Activated naive CD4-positive, alpha-beta T cell treated with anti-CD3 and anti-CD28 coated beads for 36 hours (primary cell): ENCODE results near the gene F8A1. TPM values are rescaled to one million over a fixed set of nuclear protein-coding genes. Genes with fewer than 3 reads are reported as not detected.
"Not testable (repeated sequence)": the region's sequence is repeated elsewhere in the genome, so short reads cannot be mapped to it uniquely, and the experiment has no call there.

Experiments
- CTCF ChIA-PET: fragments of 350-600 bp; sonication (Branson Sonifier 250); formaldehyde crosslinking; loops from one replicate; lab custom pipeline; 2021; ENCODE audit warnings: antibody characterized with exemption; lab: Charles Lee
- DNase-seq: peaks from one replicate; pipeline ENCODE4 v3.0.0-alpha.2; 2020
- H3K27ac Mint-ChIP-seq: one replicate; pipeline ENCODE4 v1.8.0; 2021; ENCODE audit warnings: mild to moderate bottlenecking, mixed read lengths
- H3K27me3 Mint-ChIP-seq: one replicate; pipeline ENCODE4 v1.8.0; 2021; ENCODE audit warnings: low read depth, mixed read lengths
- H3K36me3 Mint-ChIP-seq: one replicate; pipeline ENCODE4 v1.8.0; 2021; ENCODE audit warnings: low read depth, mixed read lengths
- H3K4me1 Mint-ChIP-seq: one replicate; pipeline ENCODE4 v1.8.0; 2021; ENCODE audit warnings: low read depth, mixed read lengths
- H3K4me3 Mint-ChIP-seq: one replicate; pipeline ENCODE4 v1.8.0; 2021; ENCODE audit warnings: mild to moderate bottlenecking, moderate library complexity, mixed read lengths
- H3K9me3 Mint-ChIP-seq: one replicate; pipeline ENCODE4 v1.8.0; 2021; ENCODE audit warnings: mixed read lengths
- intact Hi-C: fragments of 100-400 bp; cut with micrococcal nuclease; formaldehyde crosslinking; loops from one replicate; pipeline ENCODE4 v1.15.1; 2023
- microRNA-seq: library from miRNA; unstranded; fragments of <30 nt; microRNA quantifications from one replicate; pipeline ENCODE4 v1.2.0, GENCODE V29; 2022; ENCODE audit warnings: borderline microRNAs expressed, borderline replicate concordance
- total RNA-seq, 2 experiments: library from RNA; stranded (reverse); gene quantifications; one replicate each; pipeline ENCODE4 v1.2.3, GENCODE V29; 2021

The F8A1 gene
- total RNA-seq, 2 experiments from 2014 or later = 33.7 to 35.0 TPM

DNA sequence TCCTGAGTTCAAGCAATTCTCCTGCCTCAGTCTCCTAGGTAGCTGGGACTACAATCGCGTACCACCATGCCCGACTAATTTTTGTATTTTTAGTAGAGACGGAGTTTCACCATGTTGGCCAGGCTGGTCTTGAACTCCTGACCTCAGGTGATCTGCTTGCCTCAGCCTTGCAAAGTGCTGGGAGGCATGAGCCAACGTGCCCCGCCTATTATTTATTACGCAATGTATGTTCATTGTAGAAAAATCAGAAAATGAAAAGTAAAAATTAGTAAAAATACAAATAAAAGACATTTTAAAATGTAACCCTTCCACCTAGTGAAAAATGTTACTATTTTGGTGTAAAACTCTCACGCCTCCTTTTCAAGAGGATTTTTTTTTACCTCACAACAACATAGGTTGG, 14.2 kb downstream of the F8A1 start:
- CTCF ChIA-PET = interaction anchor here (1.3 kb wide), 1 partner anchor 17 kb away, joined by 5 read pairs; no protein-coding TSS in a partner anchor
- Mint-ChIP-seq H3K9me3 (no peaks in the 10 kb centered on the region), H3K36me3 (no peaks in the 10 kb centered on the region), H3K27me3 (no peaks in the 10 kb centered on the region), H3K27ac (no peak overlapping the region), H3K4me3 (no peak overlapping the region), H3K4me1 (no peaks in the 10 kb centered on the region)
- intact Hi-C loops = no loop called here
- DNase-seq = no peak

- Mint-ChIP-seq H3K36me3 (no peaks in the 10 kb centered on the region), H3K4me3 (no peak overlapping the region), H3K9me3 (no peaks in the 10 kb centered on the region), H3K27ac (no peak overlapping the region), H3K27me3 (no peaks in the 10 kb centered on the region), H3K4me1 (no peaks in the 10 kb centered on the region)
- CTCF ChIA-PET = no interaction called here
- intact Hi-C loops = no loop called here
- no peak for DNase-seq
Observed at GRCh38 chrX:154902408-154902807, 16.3 kb downstream of the F8A1 start.

- Mint-ChIP-seq H3K27ac (no peak overlapping the region), H3K27me3 (peaks cover 2% of the 10 kb centered on the region), H3K4me3 (no peak overlapping the region), H3K4me1 (no peaks in the 10 kb centered on the region), H3K36me3 (no peaks in the 10 kb centered on the region), H3K9me3 (no peaks in the 10 kb centered on the region)
- intact Hi-C loops = no loop called here
- CTCF ChIA-PET = interaction anchor here (1.7 kb wide), 1 partner anchor 9 kb away, joined by 10 read pairs; no protein-coding TSS in a partner anchor
- DNase-seq = no peak
Observed at GRCh38 chrX:154908821-154909220, 22.7 kb downstream of the F8A1 start.

DNA sequence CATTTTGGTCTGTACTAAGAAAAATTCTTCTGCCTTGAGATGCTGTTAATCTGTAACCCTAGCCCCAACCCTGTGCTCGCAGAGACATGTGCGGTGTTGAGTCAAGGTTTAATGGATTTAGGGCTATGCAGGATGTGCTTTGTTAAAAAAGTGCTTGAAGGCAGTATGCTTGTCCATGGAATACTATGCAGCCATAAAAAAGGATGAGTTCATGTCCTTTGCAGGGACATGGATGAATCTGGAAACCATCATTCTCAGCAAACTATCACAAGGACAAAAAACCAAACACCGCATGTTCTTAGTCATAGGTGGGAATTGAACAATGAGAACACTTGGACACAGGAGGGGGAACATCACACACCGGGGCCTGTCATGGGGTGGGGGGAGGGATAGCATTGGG, 23.9 kb downstream of the F8A1 start:
- H3K4me3 Mint-ChIP-seq, H3K27me3 Mint-ChIP-seq, DNase-seq, H3K9me3 Mint-ChIP-seq, H3K27ac Mint-ChIP-seq, H3K4me1 Mint-ChIP-seq, H3K36me3 Mint-ChIP-seq, CTCF ChIA-PET, intact Hi-C loops: not testable (repeated sequence)

DNA sequence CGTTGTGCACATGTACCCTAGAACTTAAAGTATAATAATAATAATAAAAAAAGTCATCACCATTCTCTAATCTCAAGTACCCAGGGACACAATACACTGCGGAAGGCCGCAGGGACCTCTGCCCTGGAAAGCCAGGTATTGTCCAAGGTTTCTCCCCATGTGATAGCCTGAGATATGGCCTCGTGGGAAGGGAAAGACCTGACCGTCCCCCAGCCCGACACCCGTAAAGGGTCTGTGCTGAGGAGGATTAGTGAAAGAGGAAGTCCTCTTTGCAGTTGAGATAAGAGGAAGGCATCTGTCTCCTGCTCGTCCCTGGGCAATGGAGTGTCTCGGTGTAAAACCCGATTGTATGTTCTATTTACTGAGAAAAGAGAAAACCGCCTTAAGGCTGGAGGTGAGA, 24.4 kb downstream of the F8A1 start:
- H3K4me1 Mint-ChIP-seq, H3K9me3 Mint-ChIP-seq, H3K27ac Mint-ChIP-seq, CTCF ChIA-PET, intact Hi-C loops, H3K36me3 Mint-ChIP-seq, DNase-seq, H3K4me3 Mint-ChIP-seq, H3K27me3 Mint-ChIP-seq: not testable (repeated sequence)

DNA sequence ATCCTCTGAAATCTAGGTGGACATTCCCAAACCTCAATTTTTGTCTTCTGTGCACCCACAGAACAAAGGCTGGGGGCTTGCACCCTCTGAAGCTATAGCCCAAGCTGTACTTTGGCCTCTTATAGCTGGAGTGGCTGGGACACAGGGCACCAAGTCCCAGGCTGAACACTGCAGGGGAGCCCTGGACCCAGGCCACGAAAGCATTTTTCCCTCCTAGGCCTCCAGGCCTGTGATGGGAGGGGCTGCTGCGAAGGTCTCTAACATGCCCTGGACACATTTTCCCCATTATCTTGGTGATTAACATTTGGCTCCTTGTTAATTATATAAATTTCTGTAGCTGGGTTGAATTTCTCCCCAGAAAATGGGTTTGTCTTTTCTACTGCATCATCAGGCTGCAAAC, 27.9 kb downstream of the F8A1 start:
- no peak overlapping the region for H3K27ac Mint-ChIP-seq
- H3K9me3 Mint-ChIP-seq = no peaks in the 10 kb centered on the region
- H3K4me1 Mint-ChIP-seq = no peaks in the 10 kb centered on the region
- H3K4me3 Mint-ChIP-seq = no peak overlapping the region
- H3K27me3 Mint-ChIP-seq = peaks cover 2% of the 10 kb centered on the region
- intact Hi-C loops = no loop called here
- no peaks in the 10 kb centered on the region for H3K36me3 Mint-ChIP-seq
- CTCF ChIA-PET = interaction anchor here (0.5 kb wide), 1 partner anchor 65 kb away, joined by 3 read pairs; no protein-coding TSS in a partner anchor
- DNase-seq = no peak

- Mint-ChIP-seq H3K27me3 (no peaks in the 10 kb centered on the region), H3K4me1 (no peaks in the 10 kb centered on the region), H3K36me3 (no peaks in the 10 kb centered on the region), H3K27ac (no peak overlapping the region), H3K4me3 (peak overlapping the region; percentile 55), H3K9me3 (no peaks in the 10 kb centered on the region)
- CTCF ChIA-PET = interaction anchor here (0.6 to 2.0 kb wide), 29 partner anchors 9 to 342 kb away, joined by 3 to 11 read pairs (median 4); partner anchors contain the start of gene VBP1
- DNase-seq = peak; percentile 19
- intact Hi-C loops = loop anchor here (1.0 to 5.0 kb wide), 3 partner anchors 63 to 168 kb away; no protein-coding TSS in a partner anchor
Observed at GRCh38 chrX:154918060-154918483, 31.9 kb downstream of the F8A1 start.

GRCh38 chrX:154924771-154925170, 38.6 kb downstream of the F8A1 start:
- intact Hi-C loops, H3K9me3 Mint-ChIP-seq, DNase-seq, H3K4me1 Mint-ChIP-seq, H3K27ac Mint-ChIP-seq, CTCF ChIA-PET, H3K27me3 Mint-ChIP-seq, H3K4me3 Mint-ChIP-seq, H3K36me3 Mint-ChIP-seq: not testable (repeated sequence)

Small RNA genes within 50 kb of the gene (microRNA-seq; reads per million reads assigned to microRNA genes)
- gene MIR1184-1 = not detected

Other genes starting within 250 kb of the F8A1 start
- not detected for gene CTAG2, start 232.8 kb upstream of the F8A1 start, total RNA-seq
- gene GAB3, start 135.3 kb upstream of the F8A1 start, total RNA-seq = 1 to 10 TPM; 1.0 to 1.4 TPM
- gene DKC1, start 123.5 kb upstream of the F8A1 start, total RNA-seq = 100 to 1,000 TPM; 124 to 127 TPM
- 10 to 100 TPM; 23.9 to 24.3 TPM for gene MPP1, start 80.9 kb upstream of the F8A1 start, total RNA-seq
- not detected for gene SMIM9, start 51.7 kb upstream of the F8A1 start, total RNA-seq
- gene F8, start 136.4 kb downstream of the F8A1 start, total RNA-seq = 1 to 10 TPM; 4.1 to 4.6 TPM
- 10 to 100 TPM; 94.3 to 95.5 TPM for gene FUNDC2, start 140.5 kb downstream of the F8A1 start, total RNA-seq
- 1 to 10 TPM; 5.8 to 7.7 TPM for gene CMC4, start 184.8 kb downstream of the F8A1 start, total RNA-seq
- 10 to 100 TPM; 15.0 to 19.3 TPM for gene MTCP1, start 184.8 kb downstream of the F8A1 start, total RNA-seq
- gene BRCC3, start 185.2 kb downstream of the F8A1 start, total RNA-seq = 10 to 100 TPM; 15.4 to 17.9 TPM